PC-9 (cell line): ENCODE measurements around the gene NACC2. TPM values are rescaled to one million over a fixed set of nuclear protein-coding genes. Genes with fewer than 3 reads are reported as not detected.

Experiments used
- BruUV-seq: library from RNA; stranded (reverse); fragments of 400-500 nt; replicated peaks from 2 replicates; lab custom pipeline; 2021; lab: Mats Ljungman, UMichigan
- CTCF ChIA-PET: fragments of 300-600 bp; sonication (Branson Sonifier 250); formaldehyde crosslinking; loops from one replicate; lab custom pipeline; 2022; ENCODE audit warnings: antibody characterized with exemption; lab: Charles Lee
- POLR2A ChIA-PET: fragments of 300-600 bp; sonication (Branson Sonifier 250); formaldehyde crosslinking; loops from one replicate; lab custom pipeline; 2022; ENCODE audit warnings: antibody characterized with exemption; ENCODE audit not compliant: unreplicated experiment; lab: Charles Lee
- DNase-seq, 2 experiments: peaks; one replicate each; pipeline versions ENCODE4 v3.0.0 to v3.0.0-alpha.2; 2015 to 2022; ENCODE audit warnings: mixed read lengths in 1 of 2
- H2AFZ ChIP-seq: fragments of 200-600 bp; sonication (generic); 2 replicates; pipeline ENCODE4 v1.8.1; 2017; ENCODE audit warnings: antibody characterized with exemption
- H3F3A ChIP-seq: fragments of 200-600 bp; sonication (generic); 2 replicates; pipeline ENCODE4 v1.8.1; 2017; ENCODE audit warnings: antibody characterized with exemption, mild to moderate bottlenecking, low read depth; ENCODE audit not compliant: insufficient read depth
- H3K27ac ChIP-seq: fragments of 200-600 bp; sonication (generic); 2 replicates; pipeline ENCODE4 v1.6.1; 2016; ENCODE audit warnings: mixed run types
- H3K27me3 ChIP-seq: fragments of 200-600 bp; sonication (generic); 2 replicates; pipeline ENCODE4 v1.6.1; 2016; ENCODE audit warnings: low read depth, mixed run types; ENCODE audit not compliant: insufficient read depth
- H3K36me3 ChIP-seq: fragments of 200-600 bp; sonication (generic); 2 replicates; pipeline ENCODE4 v1.6.1; 2016; ENCODE audit warnings: low read depth, mixed run types
- H3K4me1 ChIP-seq: fragments of 200-600 bp; sonication (generic); replicated peaks from 2 replicates; pipeline ENCODE4 v1.6.1; 2016; ENCODE audit warnings: mixed run types; ENCODE audit not compliant: insufficient read depth
- H3K4me2 ChIP-seq: fragments of 200-600 bp; sonication (generic); 2 replicates; pipeline ENCODE4 v1.6.1; 2017; ENCODE audit warnings: mixed run types
- H3K4me3 ChIP-seq: fragments of 200-600 bp; sonication (generic); 2 replicates; pipeline ENCODE4 v1.6.1; 2016; ENCODE audit warnings: mixed run types
- H3K79me2 ChIP-seq: fragments of 200-600 bp; sonication (generic); 2 replicates; pipeline ENCODE4 v1.6.1; 2017; ENCODE audit warnings: low read depth, mixed run types
- H3K9me2 ChIP-seq: fragments of 200-600 bp; sonication (generic); 2 replicates; pipeline ENCODE4 v1.8.1; 2017; ENCODE audit warnings: mild to moderate bottlenecking; ENCODE audit not compliant: insufficient read depth
- H3K9me3 ChIP-seq: fragments of 200-600 bp; sonication (generic); 2 replicates; pipeline ENCODE4 v1.8.1; 2016; ENCODE audit warnings: low read depth; ENCODE audit not compliant: insufficient read depth
- H4K20me1 ChIP-seq: fragments of 200-600 bp; sonication (generic); 2 replicates; pipeline ENCODE4 v1.8.1; 2017; ENCODE audit not compliant: insufficient read depth
- CTCF ChIP-seq: fragments of 200-600 bp; sonication (generic); conservative IDR thresholded peaks from 2 replicates; pipeline ENCODE4 v1.6.1; 2017; ENCODE audit warnings: mixed run types, antibody characterized with exemption, mild to moderate bottlenecking, moderate library complexity
- EZH2 ChIP-seq: fragments of 200-600 bp; sonication (generic); IDR thresholded peaks from 2 replicates; pipeline ENCODE4 v1.8.0; 2017; ENCODE audit warnings: antibody characterized with exemption, low read depth
- intact Hi-C: fragments of 100-400 bp; cut with micrococcal nuclease; formaldehyde crosslinking; loops from one replicate; pipeline ENCODE4 v1.10.0; 2022; ENCODE audit not compliant: unreplicated experiment
- total RNA-seq: library from RNA; stranded (reverse); gene quantifications from 2 replicates; pipeline ENCODE4 v1.2.3, GENCODE V29; 2021

The NACC2 gene
- total RNA-seq, 1 experiment from 2014 or later, result 22.4 TPM

GRCh38 chr9:136138566-136138965, 43.5 kb upstream of the NACC2 start:
- Histone ChIP-seq H3K4me1 (0 out of 2 replicates have a peak, but pooled peaks cover 6% of the 10 kb centered on the region), H4K20me1 (no peaks in the 10 kb centered on the region), H3K27me3 (peaks cover 30% of the 10 kb centered on the region), H2AFZ (no peak overlapping the region), H3K9me2 (no peaks in the 10 kb centered on the region), H3F3A (0 out of 2 replicates have a peak, but pooled peaks cover 3% of the 10 kb centered on the region), H3K36me3 (no peaks in the 10 kb centered on the region), H3K4me3 (no peak overlapping the region), H3K27ac (no peak overlapping the region), H3K9me3 (no peaks in the 10 kb centered on the region), H3K4me2 (no peak overlapping the region), H3K79me2 (no peaks in the 10 kb centered on the region)
- intact Hi-C loops, result no loop called here
- ChIA-PET CTCF (no interaction called here), POLR2A (no interaction called here)
- no TSS peak for BruUV-seq
- TF ChIP-seq CTCF (peak; percentile 61), EZH2 (no peak)
- peak in 1 of 2 experiments; percentile 54 for DNase-seq

GRCh38 chr9:136137321-136138265, 42.5 kb upstream of the NACC2 start:
- Histone ChIP-seq H3K4me2 (0 out of 2 replicates have a peak overlapping the region, but pooled peaks have one; percentile 34), H3K36me3 (no peaks in the 10 kb centered on the region), H3K27ac (no peak overlapping the region), H3K4me3 (no peak overlapping the region), H3K79me2 (no peaks in the 10 kb centered on the region), H2AFZ (no peak overlapping the region), H4K20me1 (no peaks in the 10 kb centered on the region), H3F3A (0 out of 2 replicates have a peak, but pooled peaks cover 3% of the 10 kb centered on the region), H3K9me3 (no peaks in the 10 kb centered on the region), H3K4me1 (0 out of 2 replicates have a peak, but pooled peaks cover 6% of the 10 kb centered on the region), H3K9me2 (no peaks in the 10 kb centered on the region), H3K27me3 (peaks cover 32% of the 10 kb centered on the region)
- TF ChIP-seq CTCF (no peak), EZH2 (no peak)
- POLR2A ChIA-PET, result no interaction called here
- intact Hi-C loops, result no loop called here
- BruUV-seq, result no TSS peak
- CTCF ChIA-PET, result no interaction called here
- peak; percentile 55 to 73 for DNase-seq

- no peak overlapping the region for H2AFZ ChIP-seq
- H3K9me3 ChIP-seq, result no peaks in the 10 kb centered on the region
- H4K20me1 ChIP-seq, result no peaks in the 10 kb centered on the region
- H3F3A ChIP-seq, result 0 out of 2 replicates have a peak, but pooled peaks cover 3% of the 10 kb centered on the region
- no peak overlapping the region for H3K4me2 ChIP-seq
- H3K36me3 ChIP-seq, result no peaks in the 10 kb centered on the region
- TF ChIP-seq EZH2, result no peak
- TF ChIP-seq CTCF, result no peak
- no peaks in the 10 kb centered on the region for H3K9me2 ChIP-seq
- peaks cover 42% of the 10 kb centered on the region for H3K27me3 ChIP-seq
- ChIA-PET CTCF (no interaction called here), POLR2A (no interaction called here)
- H3K4me1 ChIP-seq, result 0 out of 2 replicates have a peak, but pooled peaks cover 6% of the 10 kb centered on the region
- no peak overlapping the region for H3K4me3 ChIP-seq
- no peak for DNase-seq
- intact Hi-C loops, result no loop called here
- no TSS peak for BruUV-seq
- H3K79me2 ChIP-seq, result no peaks in the 10 kb centered on the region
- no peak overlapping the region for H3K27ac ChIP-seq
Observed at GRCh38 chr9:136136127-136136925, 41.2 kb upstream of the NACC2 start.
